GM19035 (cell line): ENCODE data around the gene LRMDA.

Experiments used
- ATAC-seq: cut with Tn5 transposase; IDR thresholded peaks from one replicate; pipeline ENCODE4 v1.9.1; 2021; ENCODE audit not compliant: unreplicated experiment

LRMDA gene

DNA sequence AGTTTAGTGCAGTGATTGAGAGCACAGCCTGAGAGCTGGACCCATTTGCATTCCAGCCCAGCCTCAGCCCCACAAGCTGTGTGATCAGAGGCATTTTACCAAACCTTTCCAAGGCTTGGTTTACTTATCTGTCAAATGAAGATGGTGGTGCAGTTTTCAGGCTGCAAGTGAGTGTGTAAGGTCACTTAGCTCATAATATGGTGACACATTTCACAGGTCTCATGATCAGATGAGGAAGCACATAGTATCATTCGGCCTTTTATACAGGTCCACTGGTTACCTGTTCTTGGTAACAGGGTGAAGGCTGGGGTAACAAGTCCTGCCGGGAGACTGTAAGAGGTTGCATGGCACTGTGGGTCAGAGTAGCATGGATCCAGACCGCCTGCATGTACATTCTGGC, 371.7 kb downstream of the LRMDA start:
- no peak for ATAC-seq

DNA sequence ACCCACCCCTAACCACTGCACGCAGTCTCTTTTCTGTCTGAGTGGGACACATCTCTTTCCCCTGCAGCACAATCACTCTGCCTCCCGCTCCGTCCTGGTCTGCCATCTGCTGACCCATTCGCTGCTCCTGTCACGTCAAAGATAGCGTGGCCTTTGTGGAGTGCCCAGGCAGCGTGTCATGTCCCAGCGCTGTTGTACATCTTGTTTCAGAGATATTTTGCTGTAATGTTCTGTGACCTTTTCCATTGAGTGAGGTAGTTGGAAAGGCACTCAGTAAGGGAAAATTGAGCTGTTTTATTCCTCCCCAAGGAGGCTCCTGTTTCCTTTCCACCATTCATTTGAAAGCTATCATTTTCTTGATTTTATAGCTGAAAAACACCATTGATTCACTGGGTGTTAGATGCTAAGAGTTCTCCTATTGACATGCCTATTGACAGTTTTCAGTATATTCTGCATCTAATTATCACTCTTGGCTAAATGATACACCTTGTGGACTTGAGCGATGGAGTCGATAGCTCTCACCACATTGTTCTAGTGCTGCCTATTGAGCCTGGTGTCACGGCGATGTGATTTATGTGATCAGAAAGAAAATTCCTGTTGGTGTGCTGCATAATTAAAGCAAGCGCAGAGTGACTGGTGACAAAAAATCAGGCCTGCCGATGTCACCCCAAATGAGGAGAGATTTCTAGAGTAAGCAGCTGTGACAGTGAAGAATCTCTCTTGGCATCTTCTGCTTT, 372.6 kb downstream of the LRMDA start:
- ATAC-seq: no peak

DNA sequence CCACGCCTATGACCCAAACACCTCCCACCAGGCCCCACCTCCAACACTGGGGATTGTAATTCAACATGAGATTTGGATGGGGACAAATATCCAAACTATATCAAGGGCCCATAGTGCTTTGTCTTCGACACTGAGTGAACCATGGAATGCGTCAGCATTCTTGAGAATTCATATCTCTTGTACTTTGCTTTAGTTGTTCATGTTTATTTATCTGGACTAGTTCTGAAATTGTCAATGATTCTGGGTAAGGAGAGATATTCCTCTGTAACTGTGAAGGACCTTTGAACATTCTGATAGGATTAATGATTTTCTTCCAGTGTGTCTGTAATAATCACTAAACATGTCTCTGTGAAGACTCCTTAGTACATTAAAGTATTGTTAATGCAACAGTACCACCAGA, 374.8 kb downstream of the LRMDA start:
- ATAC-seq: no peak

DNA sequence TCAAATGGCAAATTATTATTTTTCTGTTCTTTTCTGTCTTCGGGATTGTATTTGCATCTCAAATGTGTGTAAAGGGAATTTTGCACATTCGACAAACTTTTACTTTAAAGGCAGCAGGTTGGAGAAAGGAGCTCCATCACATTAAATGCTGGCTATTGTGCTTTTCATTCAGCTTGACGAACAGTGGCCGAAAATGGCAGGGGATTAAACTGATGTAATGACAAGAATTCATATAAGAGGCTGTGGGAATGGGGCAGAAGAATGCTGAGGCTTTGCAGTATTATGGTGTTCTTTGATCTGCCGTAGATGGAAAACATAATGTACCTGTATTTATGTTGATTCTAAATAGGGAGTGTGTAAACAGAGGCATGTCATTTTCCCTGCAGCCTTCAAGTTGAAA, 376.0 kb downstream of the LRMDA start:
- no peak for ATAC-seq

DNA sequence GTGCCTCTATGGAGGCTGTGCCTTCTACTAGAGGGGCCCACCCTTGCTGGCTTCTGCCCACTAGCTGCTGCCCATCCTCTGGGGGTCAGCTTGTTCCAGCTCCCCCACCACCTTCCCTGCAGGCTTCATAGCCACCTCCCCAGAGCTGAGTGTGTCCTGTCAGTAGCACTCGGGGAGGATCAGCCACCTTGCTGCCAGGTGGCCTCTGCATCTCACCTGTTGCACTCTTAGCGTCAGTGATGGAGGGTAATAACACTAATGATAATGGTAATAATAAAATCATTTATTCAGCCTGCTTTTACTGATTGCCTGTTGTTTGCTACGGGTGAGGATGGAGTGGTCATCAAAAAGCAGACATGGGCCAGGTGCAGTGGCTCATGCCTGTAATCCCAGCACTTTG, 377.6 kb downstream of the LRMDA start:
- no peak for ATAC-seq

DNA sequence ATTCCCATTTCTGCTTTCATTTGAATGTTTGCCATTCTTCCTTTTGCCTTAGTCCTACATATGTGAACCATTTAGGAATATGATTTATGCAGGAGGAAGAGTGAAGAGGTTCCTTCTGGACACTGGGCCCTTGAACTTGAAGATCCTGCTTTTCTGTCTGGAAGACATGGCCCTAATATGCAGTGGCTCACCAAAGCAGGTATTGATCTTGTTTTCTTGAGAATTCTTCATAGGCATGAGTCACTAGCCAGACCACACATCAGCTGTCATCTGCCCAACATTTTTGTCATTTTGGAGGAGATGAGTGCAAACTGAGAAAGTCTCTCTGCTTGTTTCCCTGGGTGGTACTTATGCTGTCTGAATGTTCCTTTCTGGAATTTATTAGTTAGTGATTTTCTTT, 382.6 kb downstream of the LRMDA start:
- ATAC-seq: no peak

DNA sequence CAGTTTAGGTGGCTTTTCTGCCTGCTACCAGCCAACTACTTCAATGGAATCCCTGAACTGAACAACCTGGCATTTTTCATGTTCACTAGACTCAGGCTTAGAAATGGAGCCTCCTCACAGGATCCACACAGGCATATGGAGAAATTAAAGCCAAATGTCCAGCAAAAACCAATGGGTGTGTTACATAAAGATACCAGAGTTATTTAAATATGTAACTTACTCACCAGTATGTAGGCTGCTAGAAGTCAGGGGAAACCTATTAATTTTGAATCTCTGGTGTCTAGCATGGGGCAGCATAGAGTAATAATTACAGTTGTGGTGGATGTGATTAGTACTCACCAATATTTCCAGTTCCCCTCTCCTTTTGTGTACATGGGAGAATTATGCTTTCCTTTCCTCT, 383.6 kb downstream of the LRMDA start:
- no peak for ATAC-seq

DNA sequence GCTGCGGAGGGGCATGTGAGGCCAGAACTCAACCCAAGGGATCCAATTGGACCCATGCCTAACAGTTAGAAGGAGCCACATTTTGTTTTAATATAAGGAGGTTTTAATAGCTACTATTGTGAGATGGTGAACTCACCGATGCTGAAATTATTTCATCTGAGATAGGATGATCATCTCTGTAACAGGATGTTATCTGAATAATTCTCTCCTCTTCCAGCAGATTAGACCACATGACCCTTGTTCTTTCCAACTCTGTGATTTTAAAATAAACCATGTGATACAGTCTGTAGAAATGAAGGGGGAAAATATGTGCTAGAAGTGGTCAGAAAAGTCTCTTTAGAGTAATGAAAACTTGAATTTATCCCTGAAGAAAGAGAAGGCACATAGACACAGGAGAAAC, 385.8 kb downstream of the LRMDA start:
- no peak for ATAC-seq

DNA sequence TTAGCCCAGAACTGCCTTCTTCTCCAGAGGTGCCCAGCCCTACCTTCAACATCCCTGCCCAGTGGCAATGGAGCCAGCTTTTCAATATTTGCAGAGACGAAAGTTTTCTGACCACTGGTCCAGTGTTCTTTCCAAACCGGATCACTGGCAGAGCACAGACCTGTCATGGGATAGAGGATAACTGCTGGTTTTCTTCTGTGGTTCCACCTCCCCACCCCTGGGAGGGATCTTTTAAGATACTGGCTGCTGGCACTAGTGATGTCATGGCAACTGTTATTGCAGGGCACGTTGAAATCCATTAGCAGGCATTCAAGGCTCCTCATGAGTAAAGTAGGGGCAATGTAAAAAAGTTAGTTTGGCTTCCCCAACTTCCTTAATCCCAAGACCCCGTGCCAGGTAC, 387.1 kb downstream of the LRMDA start:
- no peak for ATAC-seq

DNA sequence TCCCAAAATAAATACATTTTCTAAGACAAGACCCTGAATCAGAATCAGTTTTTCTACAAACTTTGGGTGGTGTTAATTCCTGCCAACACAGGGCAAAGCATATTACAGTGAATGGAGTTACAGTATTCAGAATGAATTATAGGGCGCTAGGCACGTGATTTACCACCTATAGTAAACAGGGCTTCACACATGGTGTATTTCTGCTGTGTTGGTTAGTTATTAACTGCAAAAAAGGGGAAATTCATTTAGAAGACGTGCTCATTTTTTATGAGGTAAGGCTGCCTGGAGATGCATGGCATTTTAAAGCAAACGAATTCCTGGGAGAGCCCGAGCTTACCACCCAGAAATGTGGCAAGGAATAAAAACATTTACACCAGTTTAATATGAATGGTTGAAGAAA, 393.8 kb downstream of the LRMDA start:
- no peak for ATAC-seq

DNA sequence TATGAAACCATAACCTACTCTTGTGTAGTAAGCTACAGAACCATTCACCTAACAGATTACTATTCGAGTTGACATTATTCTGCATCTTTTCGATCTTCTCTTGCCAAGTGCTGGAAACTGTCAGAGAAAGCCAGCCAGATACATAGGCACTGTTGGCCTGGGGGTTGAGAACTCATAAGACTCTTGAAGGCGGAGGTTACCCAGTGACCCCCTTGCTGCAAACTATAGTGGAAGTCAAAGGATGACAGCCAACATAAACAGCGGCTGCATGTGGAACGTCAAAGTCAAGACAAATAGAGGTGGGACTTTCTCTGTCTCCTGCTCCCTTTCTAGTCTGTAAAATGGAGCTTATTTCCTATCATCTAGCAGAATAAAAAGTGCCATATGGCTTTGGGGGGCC, 394.2 kb downstream of the LRMDA start:
- no peak for ATAC-seq

DNA sequence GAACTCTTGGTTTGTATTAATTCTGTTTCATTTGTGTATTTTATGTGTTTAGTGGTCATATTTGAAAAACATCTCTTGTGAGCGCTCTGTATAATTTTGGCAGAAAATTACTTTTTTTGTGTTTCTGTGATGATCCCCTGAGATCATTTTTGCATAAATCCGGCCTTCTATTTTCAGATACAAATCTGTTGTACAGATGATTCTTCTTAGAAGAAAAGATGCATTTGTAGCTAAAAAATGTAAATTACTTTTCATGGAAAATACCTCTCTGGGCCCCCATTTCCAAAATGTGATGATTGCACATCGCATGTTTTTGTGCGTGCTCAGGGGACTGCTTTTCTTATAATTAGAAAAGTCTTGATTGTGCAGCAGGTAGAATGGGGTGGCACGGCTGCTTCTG, 395.4 kb downstream of the LRMDA start:
- ATAC-seq: no peak

DNA sequence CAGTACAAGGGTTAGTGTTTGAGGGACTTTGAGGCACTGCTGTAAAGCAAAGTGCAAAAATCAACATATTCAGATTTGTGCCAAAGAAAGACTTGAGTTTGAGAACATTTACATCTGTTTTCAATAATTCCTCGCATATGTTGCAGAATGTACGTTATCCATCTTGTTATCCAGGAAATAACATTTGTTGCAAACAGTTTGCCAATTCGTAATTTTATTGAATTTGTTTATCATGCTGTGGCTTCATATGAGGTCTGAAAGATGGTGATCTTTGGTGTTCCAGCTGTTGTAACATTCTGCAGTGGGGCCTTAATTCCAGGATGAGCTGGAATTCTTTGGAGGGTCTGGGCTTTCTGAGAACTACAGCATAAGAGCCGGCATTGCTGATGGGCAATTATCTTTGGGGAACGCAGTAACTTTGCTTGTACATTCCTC, 396.2 kb downstream of the LRMDA start:
- ATAC-seq: no peak

DNA sequence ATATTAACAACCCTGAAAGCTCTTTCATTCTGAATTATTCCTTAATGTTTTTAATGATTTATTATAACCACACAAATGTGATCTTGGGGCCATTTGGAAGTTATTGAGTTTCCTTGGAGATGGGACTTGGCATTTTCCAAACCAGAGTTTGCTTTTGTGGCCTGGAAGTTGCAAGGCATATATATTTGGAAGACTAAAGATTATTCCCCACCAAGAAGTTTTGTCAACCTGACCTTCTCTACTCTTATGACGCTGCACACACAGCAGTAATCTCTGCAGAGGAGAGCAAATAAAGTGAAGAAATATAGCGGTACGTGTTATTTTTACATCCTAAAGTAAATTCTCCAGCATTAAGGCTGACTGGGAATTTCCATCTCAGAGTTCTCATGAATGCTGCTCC, 397.0 kb downstream of the LRMDA start:
- no peak for ATAC-seq

DNA sequence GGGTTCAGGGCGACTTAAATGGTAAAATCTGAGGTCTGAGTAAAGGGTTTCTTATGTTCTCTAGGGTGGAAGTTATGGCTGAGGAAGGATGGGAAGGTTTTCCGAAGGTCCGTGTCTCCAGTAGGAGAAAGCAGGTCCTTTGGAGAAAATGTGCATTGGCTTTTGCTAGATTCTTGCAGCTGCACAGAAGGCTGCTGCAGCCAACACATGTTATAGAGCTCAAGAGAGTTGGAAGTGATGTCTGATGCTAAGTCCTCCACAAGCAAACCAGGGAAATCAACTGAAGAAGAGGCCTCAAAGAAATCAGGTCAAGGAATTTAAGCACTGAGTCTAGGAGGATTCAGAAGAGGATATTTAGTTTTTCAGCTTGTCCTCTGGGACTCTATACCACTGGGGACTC, 404.6 kb downstream of the LRMDA start:
- no peak for ATAC-seq

DNA sequence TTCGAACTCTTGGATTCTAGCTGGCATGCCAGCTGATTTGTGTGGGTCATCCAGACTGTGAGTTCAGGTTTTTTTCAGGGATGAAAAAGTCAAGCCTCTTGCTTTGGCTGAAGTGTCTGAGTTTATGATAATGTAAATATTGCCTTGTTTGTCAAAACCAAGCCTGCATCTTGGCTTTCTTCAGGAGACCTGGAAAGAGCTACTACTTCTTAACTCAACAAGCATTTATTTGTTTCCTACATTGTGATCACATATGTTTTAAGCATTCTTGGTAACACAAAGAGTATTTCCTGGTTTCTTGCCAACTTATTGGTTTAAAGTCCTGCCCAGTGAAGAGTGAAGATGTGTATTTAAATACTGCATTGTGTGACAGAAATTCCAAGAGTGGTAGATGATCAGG, 407.1 kb downstream of the LRMDA start:
- no peak for ATAC-seq

DNA sequence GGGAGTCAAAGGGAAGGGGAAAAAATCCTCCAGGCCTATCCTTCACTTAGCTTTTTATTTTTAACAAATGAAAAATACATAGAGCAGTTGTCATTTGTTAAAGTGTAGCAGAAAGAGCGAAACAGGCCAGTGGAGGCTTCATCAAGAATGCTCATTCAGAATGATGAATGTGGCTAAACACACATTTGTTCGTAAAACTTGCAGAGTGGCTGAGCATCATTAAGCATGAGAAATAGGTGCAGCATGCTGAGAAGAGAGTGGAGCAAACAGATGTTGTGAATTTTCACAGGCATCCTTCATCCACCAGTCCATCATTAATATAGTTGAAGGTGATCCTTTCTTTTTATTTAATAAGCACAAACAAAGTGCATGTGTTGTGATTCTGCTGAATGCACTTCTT, 407.6 kb downstream of the LRMDA start:
- no peak for ATAC-seq

DNA sequence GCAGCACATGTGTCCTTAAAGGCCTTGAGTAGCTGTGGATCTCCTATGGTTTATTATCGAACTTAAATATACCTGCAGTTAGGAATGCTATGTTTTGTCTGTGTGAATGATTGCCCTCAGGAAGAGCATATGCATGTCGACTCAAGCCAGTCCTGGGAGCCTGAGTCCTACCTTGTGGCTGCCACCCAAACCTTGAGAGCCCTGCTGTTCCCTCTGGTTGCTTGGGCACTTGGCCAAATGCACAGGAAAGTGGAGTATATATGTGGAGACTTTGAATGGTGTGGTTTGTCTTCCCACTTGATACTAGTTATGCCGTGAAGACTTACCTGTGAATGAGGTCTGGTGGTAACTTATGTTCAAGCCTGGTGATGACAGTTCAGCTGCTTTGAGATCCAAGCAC, 409.8 kb downstream of the LRMDA start:
- ATAC-seq: no peak

DNA sequence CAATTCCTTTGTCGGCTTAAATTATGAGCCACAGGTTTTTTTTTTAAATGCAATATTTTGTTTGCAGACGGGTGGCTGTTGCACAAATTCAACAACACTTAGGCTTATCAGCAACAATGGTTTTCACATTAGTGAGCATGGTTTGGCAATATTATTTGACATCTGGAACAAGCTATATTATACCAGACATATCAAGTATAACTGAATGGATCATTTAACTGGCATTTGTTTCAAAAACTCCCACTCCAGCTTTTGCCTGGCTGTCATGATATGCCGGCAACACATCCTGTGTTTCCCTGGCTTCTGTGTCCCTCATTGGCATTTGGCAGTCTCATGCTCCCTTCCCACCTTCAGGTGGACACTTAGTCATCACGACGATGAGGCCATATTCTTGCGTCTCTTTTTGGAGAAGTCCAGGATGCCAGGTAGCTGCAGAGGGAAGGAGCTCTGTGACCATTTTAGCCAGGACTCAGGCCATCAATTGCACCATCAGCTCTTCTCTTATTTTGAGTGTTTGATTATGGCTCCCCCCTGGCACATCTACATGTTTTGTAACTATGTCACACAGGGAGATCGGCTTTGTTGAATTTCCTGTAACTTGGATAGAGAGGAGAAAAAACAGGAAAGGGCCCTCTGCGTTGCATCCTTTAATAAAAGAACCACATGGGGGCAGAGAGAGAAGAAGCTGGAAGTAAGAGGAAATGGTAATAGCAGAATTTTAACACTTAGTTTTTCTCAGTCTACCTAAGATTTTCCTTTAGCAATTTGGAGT, 413.9 kb downstream of the LRMDA start:
- no peak for ATAC-seq

DNA sequence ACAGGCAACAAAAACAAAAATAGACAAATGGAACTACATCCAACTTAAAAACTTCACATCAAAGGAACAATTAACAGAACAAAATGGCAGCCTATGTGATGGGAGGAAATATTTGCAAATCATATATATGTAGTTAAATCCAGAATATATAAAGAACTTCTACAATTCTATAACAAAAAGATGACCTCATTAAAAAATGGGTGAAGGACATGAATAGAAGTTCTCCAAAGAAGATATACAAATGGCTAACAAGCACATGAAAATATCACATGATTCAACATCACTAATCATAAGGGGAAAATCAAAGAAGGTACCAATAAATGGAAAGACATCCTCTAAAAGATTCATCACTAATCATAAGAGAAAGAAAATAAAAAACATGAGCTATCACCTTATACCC, 416.1 kb downstream of the LRMDA start:
- no peak for ATAC-seq

DNA sequence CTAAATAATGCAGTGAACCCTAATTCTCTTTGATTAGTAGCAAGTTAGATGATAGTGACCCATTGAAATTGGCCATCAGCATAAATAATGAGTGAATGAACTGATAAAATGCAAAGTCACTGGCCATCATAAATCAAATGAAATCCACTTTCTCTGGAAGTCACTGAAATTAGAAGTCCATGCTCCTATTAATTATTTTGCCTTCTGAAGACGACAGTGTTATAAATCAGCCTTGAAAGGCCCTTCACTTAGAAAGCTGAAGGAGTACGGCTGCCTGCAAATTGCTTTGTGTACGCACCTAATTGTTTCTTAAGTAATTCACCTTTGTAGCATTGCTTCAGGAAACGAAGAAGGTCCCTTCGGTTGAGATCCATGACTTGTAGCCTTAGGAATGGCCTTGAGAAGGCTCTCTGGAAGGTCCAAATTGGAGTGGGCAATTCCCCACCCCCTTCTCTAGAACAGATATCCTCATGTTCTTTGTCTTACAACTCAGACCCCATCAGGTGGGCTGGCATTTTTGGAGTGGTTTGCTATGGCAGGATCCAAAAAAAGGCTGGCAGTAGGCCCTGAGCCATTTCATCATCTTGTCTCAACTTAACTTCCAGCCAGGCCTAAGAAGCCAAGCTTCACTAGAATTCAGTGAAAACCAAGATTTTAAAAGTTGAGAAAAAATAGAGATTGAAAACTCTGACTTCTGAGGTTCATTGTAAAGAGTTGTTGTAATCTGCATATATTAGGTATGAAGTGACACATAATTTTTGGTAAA, 420.3 kb downstream of the LRMDA start:
- ATAC-seq: no peak
